Measurements from ENCODE around the gene RABL2B.

The RABL2B gene

DNA sequence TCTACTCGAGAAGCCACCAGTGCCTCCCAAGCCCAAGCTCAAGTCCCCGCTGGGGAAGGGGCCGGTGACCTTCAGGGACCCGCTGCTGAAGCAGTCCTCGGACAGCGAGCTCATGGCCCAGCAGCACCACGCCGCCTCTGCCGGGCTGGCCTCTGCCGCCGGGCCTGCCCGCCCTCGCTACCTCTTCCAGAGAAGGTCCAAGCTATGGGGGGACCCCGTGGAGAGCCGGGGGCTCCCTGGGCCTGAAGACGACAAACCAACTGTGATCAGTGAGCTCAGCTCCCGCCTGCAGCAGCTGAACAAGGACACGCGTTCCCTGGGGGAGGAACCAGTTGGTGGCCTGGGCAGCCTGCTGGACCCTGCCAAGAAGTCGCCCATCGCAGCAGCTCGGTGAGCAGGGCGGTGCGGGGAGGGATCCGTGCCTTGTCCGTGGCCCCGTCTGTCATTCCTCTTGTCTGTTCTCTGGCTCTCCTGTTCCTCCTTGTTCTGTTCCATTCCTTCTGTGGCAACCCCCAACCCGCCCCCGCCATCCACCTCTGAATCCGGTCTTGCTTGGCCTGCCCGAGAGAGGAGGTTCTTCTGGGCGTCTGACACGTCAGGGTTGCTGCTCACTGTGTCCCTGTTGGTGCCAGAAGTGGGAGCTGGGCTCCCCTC is 61.3 kb downstream of the RABL2B start:
- no peak for DNase-seq

DNA sequence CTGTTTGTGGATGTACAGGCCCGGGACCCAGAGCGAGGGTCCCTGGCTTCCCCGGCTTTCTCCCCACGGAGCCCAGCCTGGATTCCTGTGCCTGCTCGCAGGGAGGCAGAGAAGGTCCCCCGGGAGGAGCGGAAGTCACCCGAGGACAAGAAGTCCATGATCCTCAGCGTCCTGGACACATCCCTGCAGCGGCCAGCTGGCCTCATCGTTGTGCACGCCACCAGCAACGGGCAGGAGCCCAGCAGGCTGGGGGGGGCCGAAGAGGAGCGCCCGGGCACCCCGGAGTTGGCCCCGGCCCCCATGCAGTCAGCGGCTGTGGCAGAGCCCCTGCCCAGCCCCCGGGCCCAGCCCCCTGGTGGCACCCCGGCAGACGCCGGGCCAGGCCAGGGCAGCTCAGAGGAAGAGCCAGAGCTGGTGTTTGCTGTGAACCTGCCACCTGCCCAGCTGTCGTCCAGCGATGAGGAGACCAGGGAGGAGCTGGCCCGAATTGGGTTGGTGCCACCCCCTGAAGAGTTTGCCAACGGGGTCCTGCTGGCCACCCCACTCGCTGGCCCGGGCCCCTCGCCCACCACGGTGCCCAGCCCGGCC is 62.1 kb downstream of the RABL2B start:
- no peak for DNase-seq

DNA sequence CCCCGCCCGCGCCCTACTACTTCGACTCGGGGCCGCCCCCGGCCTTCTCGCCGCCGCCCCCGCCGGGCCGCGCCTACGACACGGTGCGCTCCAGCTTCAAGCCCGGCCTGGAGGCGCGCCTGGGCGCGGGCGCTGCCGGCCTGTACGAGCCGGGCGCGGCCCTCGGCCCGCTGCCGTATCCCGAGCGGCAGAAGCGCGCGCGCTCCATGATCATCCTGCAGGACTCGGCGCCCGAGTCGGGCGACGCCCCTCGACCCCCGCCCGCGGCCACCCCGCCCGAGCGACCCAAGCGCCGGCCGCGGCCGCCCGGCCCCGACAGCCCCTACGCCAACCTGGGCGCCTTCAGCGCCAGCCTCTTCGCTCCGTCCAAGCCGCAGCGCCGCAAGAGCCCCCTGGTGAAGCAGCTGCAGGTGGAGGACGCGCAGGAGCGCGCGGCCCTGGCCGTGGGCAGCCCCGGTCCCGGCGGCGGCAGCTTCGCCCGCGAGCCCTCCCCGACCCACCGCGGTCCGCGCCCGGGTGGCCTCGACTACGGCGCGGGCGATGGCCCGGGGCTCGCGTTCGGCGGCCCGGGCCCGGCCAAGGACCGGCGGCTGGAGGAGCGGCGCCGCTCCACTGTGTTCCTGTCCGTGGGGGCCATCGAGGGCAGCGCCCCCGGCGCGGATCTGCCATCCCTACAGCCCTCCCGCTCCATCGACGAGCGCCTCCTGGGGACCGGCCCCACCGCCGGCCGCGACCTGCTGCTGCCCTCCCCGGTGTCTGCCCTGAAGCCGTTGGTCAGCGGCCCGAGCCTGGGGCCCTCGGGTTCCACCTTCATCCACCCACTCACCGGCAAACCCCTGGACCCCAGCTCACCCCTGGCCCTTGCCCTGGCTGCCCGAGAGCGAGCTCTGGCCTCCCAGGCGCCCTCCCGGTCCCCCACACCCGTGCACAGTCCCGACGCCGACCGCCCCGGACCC is 62.9 kb downstream of the RABL2B start:
- no peak for DNase-seq

DNA sequence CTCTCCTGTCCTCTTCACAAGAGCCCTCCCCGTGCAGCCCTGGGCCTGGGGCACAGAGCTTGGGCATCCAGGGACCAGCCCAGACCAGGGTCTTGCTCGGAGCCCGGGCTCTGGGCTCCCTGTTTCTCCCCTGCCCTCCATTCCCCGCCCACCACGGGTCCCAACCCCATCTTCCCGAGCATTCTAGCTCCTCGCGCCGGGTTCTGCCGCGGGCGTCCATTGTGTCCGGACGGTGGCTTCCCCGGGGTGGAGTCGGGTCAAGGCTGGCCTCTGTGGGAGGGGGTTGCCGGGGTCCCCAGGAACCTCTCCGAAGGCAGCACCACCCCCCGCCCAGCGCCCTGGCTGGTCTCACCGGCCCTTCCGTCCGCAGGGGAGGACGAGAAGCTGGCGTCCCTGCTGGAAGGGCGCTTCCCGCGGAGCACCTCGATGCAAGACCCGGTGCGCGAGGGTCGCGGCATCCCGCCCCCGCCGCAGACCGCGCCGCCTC is 63.6 kb downstream of the RABL2B start:
- no peak for DNase-seq

DNA sequence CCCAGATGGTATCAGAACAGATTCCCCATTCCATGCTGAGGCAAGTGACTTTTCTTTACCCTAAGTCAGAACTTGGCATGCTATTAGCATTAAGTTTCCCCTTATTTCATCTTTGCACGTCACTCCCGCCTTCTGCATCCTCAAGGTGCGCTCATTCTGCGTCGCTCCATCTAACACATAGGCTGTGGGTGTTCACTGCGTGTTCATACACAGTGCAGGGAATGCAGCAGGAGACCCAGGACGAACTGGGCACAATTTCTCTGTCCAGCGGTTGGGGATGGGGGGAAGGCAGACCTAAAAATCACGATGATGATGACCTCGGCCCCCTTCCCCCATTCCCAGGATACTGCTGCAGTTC is 65.1 kb downstream of the RABL2B start:
- DNase-seq = no peak

DNA sequence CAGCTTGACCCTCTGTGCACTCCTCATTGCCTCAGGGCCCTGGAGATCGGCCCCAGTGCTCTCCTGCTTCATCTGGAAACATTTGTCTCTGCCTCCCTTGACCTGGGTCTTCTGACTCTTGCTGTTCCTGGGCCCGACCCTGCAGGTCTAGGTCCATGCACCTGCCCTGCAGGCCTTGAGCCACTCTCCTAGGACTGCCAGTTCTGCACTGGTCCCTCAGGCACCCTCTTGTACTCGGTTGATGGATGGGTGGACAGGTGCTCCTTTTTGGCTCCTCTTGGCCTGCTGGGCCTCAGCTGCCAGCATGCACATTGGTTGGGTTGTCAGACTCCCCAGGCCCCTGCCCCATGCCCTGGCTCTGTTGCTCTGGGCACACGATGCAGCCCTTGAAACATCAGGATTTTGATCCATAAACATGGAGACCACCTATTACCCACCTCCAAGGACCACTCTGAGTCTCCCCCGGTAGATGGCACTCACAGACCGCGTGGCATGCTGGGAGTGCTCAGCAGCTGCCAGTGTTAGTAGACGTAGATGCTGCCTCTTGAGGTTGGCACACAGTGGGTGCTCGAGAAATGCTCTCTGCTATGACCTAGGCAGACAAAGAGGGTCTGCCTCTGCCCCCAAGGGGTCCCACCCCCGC is 65.6 kb downstream of the RABL2B start:
- DNase-seq = no peak

Measured in activated CD4-positive, CD25-positive, alpha-beta regulatory T cell treated with anti-CD3 and anti-CD28 coated beads, Interleukin-2, amount 50 U/mL, for 72 hours (primary cell).